Hematopoietic multipotent progenitor cell (in vitro differentiated cells): ENCODE data around the gene TLE1. TPM values are rescaled to one million over a fixed set of nuclear protein-coding genes. Genes with fewer than 3 reads are reported as not detected.
A peak's percentile ranks its signal among the peaks of the same experiment; 100 is the strongest.
"Not testable (repeated sequence)": the region's sequence is repeated elsewhere in the genome, so short reads cannot be mapped to it uniquely, and the experiment has no call there.

ENCODE experiments used
- DNase-seq, 3 donors: peaks; one replicate each; pipeline ENCODE4 v3.0.0-alpha.2; 2011 to 2015; ENCODE audit warnings: low read depth in 2 of 3, low spot score in 2 of 3
- total RNA-seq: library from RNA; depleted of rRNA; stranded (reverse); fragments of >200 nt; gene quantifications from one replicate; pipeline ENCODE4 v1.2.3, GENCODE V29; 2012

TLE1 gene
- 2.7 TPM for total RNA-seq

GRCh38 chr9:81689343-81690175 is at the start of gene TLE1:
Gene TLE1 (minus strand): TSS chr9:81689547. CDS start chr9:81688240, 1,307 bp downstream.
- peak; percentile 34 to 94 (median 91) for DNase-seq

DNA sequence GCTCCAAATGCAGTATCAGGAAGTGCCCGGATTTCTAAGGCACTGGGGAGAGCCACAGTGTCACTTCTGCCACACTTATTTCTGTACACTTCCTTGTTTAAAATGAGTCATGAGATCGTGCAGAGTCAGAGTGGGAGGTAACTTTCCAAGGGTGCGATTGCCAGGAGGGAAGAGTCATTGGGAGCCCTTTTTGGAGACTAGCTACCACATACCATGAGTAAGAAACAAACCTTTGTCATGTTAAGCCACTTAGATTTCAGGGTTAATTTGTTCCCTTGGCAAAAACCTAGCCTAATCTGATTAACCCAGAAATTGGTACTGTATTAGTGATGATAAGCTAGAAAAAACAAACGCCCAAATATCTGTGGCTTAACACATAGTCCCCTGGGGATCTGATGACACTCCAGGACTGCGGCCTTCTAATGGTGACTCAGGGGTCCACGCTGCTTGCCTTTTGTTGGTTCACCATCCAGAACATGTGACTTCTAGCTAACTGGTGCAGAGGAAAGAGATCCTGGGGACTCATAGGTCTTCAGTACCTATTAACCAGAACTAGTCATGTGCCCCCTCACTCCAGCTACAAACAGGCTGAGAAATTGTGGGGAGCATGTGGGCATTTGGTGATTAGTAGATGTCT is 48.6 kb upstream of the TLE1 start:
- no peak for DNase-seq

DNA sequence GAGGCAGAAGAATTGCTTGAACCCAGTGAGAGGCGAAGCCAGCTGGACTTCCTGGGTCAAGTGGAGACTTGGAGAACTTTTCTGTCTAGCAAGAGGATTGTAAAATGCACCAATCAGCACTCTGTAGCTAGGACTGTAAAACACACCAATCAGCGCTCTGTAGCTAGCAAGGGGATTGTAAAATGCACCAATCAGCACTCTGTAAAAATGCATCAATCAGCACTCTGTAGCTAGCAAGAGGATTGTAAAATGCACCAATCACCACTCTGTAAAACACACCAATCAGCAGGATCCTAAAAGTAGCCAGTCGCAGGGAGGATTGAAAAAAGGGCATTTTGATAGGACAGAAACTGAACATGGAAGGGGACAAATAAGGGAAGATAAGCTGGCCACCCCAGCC is 41.2 kb upstream of the TLE1 start:
- not testable (repeated sequence) for DNase-seq

DNA sequence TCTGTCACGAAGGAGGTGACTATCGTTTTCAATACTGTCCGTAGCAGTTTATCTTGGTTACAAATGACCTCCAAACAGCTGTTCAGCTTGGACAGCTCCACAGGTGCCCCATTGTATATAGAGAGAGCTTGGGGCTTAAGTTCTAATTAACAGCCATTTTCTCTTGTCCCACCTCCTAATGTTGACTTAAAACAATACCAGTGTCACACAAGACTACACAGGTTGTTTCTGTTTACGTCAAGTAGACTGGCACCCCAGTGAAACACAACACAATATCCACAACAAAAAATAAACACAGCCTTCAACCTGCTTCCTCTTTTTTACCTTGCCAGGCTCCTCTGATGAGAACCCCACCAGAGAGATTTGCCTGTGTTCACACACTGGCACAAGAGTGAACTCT is 39.8 kb upstream of the TLE1 start:
- DNase-seq, result no peak

GRCh38 chr9:81724242-81724889 is 35.0 kb upstream of the TLE1 start:
- DNase-seq, result no peak

- DNase-seq, result no peak
Measured at GRCh38 chr9:81722277-81722676, 32.9 kb upstream of the TLE1 start.

DNA sequence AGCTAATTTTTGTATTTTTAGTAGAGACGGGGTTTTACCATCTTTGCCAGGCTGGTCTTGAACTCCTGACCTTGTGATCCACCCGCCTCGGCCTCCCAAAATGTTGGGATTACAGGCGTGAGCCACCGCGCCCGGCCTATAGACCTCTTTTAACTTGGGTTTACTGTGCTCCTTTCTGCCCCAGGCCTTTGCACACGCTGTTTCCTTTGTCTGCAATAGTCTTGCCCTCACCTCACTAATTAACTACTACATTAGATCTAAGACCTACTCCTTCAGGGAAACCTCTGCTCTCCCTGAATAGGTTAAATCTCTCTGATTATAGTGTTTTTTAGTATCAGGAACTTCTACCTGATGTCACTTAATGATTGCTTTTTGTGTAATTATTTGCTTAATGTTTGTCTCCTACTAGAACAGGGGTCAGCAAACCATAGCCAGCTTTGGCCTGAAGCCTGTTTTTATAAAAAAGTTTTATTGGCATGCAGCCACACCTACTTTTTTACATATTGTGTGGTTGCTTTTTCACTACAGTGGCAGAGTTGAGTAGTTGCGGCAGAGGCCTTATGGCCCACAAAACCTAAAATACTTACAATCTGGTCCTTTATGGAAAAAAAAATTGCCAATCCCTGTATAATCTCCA is 31.2 kb upstream of the TLE1 start:
- DNase-seq, result no peak

DNA sequence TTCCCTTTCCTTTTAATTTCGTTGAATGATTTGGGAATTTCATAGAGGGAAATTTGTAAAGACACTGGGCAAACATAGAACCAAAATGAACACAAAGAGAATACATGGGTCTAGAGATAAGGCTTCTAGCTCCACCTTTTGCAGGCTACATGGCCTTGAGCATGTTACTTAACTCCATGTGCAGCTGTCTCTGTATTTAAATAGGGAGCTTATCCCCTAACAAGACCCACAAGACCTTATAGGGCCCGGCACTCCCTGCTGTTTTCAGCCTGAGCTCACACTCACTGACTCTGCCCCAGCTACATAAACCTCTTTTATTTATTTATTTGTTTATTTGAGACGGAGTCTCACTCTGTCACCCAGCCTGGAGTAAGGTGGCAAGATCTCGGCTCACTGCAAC is 30.6 kb upstream of the TLE1 start:
- DNase-seq, result no peak

GRCh38 chr9:81718244-81718643 is 28.9 kb upstream of the TLE1 start:
- no peak for DNase-seq

DNA sequence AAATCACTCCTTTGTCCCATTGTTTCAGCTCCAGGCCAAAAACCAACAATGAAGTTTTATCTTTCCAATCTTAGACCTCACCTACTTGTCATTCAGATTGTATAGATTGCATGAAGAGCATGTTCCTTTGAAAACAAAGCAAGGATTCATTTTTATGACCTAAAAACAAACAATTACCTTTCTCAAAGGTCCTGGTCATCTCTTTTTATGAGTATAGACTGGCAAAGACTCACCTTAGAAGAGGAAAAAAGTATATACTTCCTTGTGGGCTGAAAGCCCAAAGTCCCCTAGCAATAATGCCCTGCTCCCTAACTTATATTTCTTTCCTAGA is 28.4 kb upstream of the TLE1 start:
- DNase-seq, result no peak

DNA sequence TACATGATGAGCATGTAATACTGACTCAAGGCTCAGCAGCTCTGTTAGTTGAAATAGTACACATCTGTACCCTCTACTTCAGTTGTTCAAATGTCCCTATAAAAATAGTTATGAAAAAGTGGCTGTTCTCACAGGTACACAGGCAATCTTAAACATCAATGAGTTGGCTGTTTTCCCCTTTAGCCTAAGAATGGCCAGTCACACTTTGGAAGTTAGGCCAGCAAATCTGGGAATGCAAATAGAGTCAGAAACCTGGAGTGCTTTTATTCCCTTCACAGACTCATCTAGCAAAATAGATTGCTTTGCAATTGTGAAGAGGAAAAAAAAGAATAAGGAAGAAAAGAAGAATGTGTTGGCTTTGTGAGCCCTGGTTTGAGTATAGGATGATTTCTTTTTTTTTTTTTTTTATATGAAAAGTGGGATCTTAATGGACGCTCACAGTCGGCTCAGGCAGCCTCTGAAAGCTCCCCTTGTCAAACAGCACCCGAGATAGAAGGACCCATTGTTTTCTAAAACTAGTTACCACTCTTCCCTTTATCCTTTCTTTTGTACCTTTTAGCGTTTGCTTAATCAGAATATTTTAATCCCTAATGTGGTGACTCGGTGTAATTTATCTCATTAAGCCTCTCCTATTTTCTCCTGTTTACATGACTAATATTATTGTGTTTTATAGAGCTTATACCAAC is 27.9 kb upstream of the TLE1 start:
- DNase-seq, result no peak

DNA sequence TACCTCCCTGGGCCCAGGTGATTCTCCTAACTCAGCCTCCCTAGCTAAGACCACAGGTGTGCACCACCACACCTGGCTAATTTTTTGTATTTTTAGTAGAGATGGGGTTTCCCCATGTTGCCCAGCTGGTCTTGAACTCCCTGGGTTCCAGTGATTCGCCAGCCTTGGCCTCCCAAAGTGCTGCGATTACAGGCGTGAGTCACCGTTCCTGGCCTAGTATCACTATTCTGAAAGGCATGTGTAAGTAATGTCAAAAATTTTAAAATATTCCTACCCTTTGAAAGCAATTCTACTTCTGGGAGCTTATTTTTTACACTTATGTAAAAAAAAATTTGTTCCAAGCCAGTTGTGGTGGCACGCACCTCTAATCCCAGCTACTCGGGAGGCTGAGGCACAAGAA is 27.1 kb upstream of the TLE1 start:
- DNase-seq, result no peak

DNA sequence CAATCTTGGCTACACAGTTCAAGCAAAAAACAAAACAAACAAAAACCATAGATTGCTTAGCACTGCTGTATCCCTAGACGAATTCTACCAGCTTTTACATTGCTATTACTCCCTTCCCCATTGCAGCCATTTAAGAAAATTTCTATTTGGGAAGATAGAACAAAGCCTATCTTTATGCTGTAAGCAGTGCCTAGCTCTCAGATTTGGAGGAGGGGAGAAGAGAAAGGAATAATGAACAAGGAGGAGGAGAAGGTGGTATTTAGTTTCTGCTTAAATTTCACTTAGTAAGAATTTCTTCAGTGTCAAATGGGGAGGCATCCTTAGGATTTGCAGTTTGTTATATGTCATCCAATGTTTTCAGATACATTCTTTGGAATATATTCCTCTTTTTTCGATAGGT is 16.2 kb upstream of the TLE1 start:
- no peak for DNase-seq

GRCh38 chr9:81694541-81694940 is 5.2 kb upstream of the TLE1 start:
- no peak for DNase-seq

DNA sequence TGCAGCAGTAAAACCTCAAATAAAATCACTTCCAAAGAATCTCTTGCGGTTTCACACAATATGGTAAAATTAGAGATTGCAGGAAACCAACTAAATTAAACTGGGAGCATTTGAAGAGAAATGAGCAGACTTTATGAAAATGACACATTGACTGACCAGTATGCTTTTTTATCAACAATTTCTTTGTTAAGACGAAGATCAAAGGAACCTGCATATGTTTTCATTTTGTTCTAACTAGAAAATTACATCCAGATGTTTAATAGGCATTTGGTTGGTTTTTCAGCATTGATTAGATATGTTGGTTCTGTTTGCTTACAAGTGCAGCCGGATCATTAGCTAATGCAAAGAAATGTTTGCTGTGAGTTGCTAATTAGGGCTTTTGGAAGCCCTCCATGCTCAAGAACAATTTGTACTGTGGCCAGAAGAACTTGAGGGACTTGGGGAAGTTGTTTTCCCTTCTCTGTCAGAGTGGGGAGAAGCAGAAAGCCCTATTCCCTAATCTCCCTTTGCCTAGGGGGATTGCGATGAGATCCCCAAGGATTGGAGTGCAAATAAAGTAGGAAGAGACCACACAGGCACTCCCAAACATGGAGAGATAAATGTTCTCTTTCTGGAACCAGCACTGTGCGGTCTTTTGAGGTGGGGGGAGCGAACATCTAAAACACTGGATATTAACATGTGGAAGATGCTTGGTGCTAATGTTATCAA is 4.5 kb upstream of the TLE1 start:
- no peak for DNase-seq

- DNase-seq, result no peak
Measured at GRCh38 chr9:81690251-81690851, 1.0 kb upstream of the TLE1 start.

- DNase-seq, result not testable (repeated sequence)
Measured at GRCh38 chr9:81689093-81689342, 329 bp downstream of the TLE1 start.

DNA sequence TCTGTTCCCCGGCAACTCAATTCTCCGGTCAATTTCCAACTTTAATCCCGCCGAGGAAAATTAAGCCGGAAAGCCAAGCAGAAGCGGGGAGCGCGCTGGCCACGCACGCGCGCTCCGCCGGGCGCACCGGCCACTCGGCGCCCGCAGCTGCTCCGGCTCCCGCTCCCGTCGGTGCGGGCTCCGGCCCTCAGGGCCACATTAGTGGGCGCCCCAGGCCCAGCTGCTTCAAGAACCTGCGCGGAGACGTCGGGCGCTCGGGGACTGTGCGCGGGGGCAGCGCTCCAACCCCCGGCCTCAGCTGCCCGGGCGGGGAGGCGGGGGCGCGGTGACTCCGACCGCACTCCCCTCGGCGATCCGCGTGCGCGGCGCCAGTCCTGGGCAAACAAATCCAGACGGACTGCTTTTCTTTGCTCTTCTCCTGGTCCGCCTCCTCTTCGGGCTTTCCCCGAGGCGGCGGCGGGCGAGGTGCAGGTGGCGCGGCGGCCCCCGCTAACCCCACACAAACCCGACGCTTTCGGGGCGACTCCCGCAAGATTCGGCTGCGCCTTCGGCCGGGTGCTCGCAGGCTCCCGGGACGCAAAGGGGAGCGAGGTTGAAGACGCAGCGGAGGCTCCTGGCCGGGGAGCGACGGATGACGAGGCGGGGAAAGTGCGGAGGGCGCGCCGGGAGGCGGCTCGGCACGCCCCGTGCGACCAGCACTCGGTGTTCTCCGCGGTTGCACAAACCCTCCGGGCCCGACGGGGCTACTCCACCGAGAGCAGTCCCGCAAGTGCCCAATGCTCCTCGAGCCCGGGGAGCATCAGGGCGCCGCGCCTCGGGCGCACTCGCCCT is 870 bp downstream of the TLE1 start:
- DNase-seq, result not testable (repeated sequence)

GRCh38 chr9:81687521-81688261 is 1.7 kb downstream of the TLE1 start:
- DNase-seq, result no peak
